HG02678 (cell line): Measurements from ENCODE around the gene GPR32.
"Not testable (repeated sequence)": the region's sequence is repeated elsewhere in the genome, so short reads cannot be mapped to it uniquely, and the experiment has no call there.

Experiments used
- ATAC-seq: cut with Tn5 transposase; IDR thresholded peaks from one replicate; pipeline ENCODE4 v1.9.1; 2021; ENCODE audit warnings: mild to moderate bottlenecking, moderate library complexity; ENCODE audit not compliant: unreplicated experiment

Gene GPR32

GRCh38 chr19:50797781-50798658 is 27.8 kb downstream of the GPR32 start:
- no peak for ATAC-seq

DNA sequence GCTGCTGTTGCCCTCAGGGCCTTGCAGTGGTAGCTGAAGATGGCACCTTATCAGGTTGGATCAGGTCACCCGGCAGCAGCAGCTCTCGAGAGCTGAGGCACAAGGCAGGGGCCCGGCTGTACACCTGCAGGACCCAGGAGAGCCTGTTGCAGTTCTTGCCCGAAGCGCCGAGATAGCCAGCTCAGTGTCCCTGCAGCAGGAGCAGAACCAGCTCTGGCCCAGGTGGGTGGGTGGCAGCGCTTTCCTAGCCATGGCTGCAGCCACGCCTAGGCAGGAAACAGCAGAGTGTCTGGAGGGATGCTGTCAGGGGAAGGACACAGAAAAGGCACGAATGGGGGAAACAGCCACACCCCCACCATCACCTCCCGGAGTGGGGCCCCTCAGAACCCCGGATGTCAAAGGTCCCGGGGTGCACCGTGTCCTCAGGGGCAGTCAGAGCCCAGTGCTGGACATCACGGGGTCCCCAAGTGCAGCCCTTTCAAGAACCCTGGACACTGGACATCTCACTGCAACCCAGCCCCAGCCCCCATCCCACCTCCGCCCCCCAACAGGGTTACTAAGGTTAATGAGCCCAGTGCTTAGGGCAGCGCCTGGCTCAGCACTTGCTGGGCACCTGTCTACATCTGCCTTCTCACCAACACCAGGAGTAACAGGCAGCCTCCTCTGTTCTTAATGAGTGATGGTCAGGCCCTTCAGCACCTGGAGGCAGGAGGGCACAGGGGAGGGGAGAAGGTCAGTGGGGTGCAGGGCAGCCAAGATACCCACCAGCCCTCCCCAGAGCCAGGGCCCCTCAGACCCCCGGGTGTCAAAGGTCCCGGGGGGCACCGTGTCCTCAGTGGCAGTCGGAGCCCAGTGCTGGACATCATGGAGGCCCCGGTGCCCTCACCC is 28.6 kb downstream of the GPR32 start:
- ATAC-seq, result no peak

- ATAC-seq, result no peak
Observed at GRCh38 chr19:50799547-50799851, 29.2 kb downstream of the GPR32 start.

GRCh38 chr19:50801107-50801506 is 30.8 kb downstream of the GPR32 start:
- ATAC-seq, result no peak

- ATAC-seq, result peak; percentile 11
Observed at GRCh38 chr19:50803633-50804419, 33.6 kb downstream of the GPR32 start.

DNA sequence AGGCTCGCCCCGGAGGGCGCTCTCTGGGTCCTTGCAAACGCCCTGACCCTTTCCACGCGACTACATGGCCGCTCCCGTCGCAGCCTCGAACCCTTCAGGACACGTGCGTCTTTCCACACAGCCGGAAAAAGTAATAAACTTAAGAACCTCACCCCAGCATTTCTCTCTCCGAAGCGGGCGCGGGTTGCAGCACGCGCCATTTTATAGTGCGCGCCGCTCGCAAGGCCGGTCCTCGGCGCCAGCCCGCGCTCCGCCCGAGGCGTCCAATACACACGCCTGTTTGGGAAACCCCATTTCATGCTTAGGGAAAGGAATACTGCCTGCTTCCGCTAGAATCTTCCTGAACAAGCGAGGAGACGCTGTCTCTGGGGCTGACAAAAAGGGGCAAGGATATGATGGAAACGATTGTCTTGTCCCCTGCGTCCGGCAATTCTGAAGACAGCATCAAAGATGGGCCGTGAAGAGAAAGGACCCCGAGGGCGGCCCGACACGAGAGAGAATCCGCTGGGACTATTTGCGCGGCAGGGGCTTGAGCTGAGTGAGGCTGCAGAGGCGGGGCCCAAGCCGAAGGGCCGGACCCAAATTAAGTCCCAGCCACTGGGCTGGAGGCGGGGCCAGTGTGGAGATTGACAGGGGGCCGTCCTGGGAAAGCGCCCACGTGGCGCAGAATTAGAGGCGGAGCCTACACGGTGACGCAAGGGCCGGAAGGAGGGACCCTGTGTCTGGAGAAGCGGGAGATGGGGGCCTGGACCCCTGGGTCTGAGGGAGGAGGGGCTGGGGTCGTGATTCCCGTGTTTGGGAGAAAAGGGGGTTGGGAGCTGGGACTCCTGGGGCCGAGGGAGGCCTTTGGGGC is 34.4 kb downstream of the GPR32 start:
- peak; percentile 95 for ATAC-seq

DNA sequence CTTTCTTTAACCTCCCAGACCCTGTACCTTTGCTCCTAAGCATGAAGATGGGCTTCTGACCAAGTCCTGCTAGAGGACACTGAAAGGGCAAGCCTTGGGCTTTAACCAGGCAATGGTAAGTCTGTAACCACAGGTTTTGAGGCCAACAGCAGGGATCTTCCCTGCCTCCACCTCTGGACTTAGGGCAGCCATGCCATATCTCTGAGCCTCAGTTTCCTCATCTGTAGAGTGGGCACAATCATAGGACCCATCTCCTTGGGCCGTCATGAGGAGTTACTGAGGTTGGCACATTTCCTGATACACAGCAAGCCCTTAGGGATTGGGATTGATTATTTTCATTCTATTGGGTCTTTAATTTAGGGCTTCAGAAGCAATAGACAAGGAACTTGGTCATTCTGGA is 38.6 kb downstream of the GPR32 start:
- no peak for ATAC-seq

- not testable (repeated sequence) for ATAC-seq
Observed at GRCh38 chr19:50811622-50812238, 41.5 kb downstream of the GPR32 start.

- no peak for ATAC-seq
Observed at GRCh38 chr19:50812474-50812873, 42.2 kb downstream of the GPR32 start.

DNA sequence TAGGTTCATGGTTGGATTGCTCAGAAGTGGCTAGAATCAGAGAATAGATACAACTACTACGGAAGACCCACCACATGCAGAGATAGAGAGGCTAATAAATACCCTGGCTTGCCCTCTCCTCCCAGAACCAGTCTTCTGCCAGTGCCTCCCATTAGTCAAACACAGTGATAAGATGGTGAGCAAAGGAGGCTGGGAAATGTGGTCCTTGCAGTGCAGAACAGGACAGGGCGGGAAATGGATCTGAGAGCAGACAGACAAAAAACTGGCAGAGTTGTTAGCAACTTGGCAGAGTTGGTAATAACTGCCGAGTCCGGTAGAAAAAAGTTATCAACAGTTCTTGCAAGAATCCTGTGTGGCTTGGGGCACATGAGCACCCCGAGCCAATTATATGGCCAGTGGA is 44.6 kb downstream of the GPR32 start:
- no peak for ATAC-seq

GRCh38 chr19:50815439-50815838 is 45.2 kb downstream of the GPR32 start:
- ATAC-seq, result no peak

GRCh38 chr19:50817941-50818858 is 47.9 kb downstream of the GPR32 start:
- ATAC-seq, result peak; percentile 53

GRCh38 chr19:50818859-50819472 is 48.7 kb downstream of the GPR32 start:
- ATAC-seq, result no peak

- ATAC-seq, result no peak
Observed at GRCh38 chr19:50819636-50820035, 49.4 kb downstream of the GPR32 start.

DNA sequence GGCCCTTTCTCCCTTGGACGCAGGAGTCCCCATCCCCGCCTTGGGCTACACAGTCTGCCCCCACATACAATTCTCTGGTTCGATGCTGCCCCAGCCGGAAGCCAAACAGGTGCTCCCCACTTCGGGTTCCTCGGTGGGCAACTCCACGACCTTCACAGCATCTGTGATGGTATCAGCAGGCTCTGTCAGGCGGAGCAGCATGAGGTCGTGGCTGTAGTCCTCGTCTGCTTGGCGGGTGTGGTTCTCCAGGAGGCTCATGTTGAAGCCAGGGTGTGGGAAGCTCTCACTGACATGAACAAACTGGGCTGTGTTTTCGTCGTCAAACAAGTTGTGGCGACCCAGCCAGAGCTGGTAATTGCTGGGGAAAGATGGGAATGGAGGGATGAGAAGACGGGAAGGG is 49.8 kb downstream of the GPR32 start:
- no peak for ATAC-seq

DNA sequence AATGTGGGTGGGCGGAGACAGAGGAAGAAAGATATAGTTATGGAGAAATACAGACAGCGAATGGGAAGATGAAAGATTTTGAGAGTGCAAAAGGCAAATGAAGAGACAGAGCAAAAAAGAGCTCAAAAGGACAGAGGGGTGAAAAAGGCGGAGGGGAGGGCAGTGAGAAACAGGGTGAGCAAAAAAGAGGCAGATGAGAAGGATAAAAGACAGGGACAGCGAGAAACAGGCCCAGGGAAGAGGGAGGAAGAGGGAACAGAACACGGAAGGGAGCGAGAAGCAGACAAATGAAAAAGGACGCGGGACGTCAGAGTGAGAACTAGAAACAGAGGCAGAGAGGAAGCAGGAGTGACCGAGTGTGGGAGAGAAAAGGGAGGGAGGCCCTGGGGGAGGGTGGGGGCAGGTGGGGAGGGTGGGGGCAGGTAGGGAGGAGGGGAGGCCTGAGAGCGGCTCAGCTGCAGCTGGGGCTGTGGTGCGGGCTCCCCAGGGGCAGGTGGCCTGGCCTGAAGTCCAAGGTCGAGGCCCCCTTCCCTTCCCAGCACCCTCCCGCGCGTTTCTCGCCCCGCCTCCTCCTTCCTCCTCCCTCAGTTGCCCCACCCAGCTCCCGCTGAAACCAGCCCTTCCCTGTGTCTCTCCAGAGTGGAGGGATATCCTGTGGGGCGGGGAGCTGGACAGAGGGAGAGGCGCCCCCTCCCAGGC is 50.4 kb downstream of the GPR32 start:
- ATAC-seq, result no peak

DNA sequence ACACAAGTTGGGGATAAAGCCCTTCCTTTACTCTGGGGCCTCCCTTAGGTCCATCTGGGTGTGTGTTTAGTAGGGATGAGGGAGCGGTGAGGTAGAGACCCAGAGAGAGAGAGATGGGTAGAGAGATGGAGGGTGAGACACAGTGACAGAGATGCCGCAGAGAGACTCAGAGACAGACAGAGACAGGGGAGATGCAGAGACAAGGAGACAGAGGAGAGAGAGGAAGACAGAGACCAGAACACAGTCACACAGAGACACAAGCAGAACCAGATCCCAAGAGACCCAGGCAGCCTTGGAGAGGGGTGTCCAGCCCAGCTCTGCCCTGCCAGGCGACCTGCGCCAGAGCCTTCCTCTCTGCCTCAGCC is 51.0 kb downstream of the GPR32 start:
- no peak for ATAC-seq
